Stomach (tissue), 9 donors: Measurements from ENCODE around the gene TMEM44. TPM values are rescaled to one million over a fixed set of nuclear protein-coding genes. Genes with fewer than 3 reads are reported as not detected.

Experiments used
- DNase-seq, 2 donors: peaks; one replicate each; pipeline versions ENCODE4 v3.0.0 to v3.0.0-alpha.2; 2013 to 2019
- H3K27ac ChIP-seq, 5 donors: fragments of 200-600 bp in 4 of 5; sonication (generic) in 4 of 5; one replicate each; pipeline ENCODE4 v1.5.1; 2013 to 2019; ENCODE audit warnings: mild to moderate bottlenecking in 1 of 5, moderate library complexity in 1 of 5
- H3K27me3 ChIP-seq, 3 donors: fragments of 200-600 bp; sonication (generic); one replicate each; pipeline ENCODE4 v1.5.1; 2017 to 2019; ENCODE audit warnings: mixed run types in 1 of 3
- H3K36me3 ChIP-seq, 4 donors: fragments of 200-600 bp; sonication (generic); 1 replicate in 3 of 4; 2 replicates in 1 of 4; pipeline ENCODE4 v1.5.1; 2016 to 2019
- H3K4me1 ChIP-seq, 4 donors: fragments of 200-600 bp; sonication (generic); one replicate each; pipeline ENCODE4 v1.5.1; 2016 to 2019
- H3K4me3 ChIP-seq, 4 donors: fragments of 200-600 bp; sonication (generic) in 3 of 4; one replicate each; pipeline ENCODE4 v1.5.1; 2016 to 2019; ENCODE audit warnings: mild to moderate bottlenecking in 1 of 4
- H3K9me3 ChIP-seq, 4 donors: fragments of 200-600 bp; sonication (generic); one replicate each; pipeline ENCODE4 v1.5.1; 2016 to 2019
- CTCF ChIP-seq, 7 experiments: fragments of 450-650 bp in 4 of 7; fragments of 200-600 bp in 3 of 7; sonication (generic) in 3 of 7; IDR thresholded peaks; one replicate each; pipeline ENCODE4 v1.5.1; 2016 to 2019; ENCODE audit warnings: antibody characterized with exemption in 7 of 7, control low read depth in 2 of 7, mild to moderate bottlenecking in 1 of 7
- EP300 ChIP-seq: sonication (generic); formaldehyde crosslinking; IDR thresholded peaks from one replicate; pipeline ENCODE4 v1.6.1; 2017; ENCODE audit warnings: antibody characterized with exemption
- POLR2A ChIP-seq, 4 donors: fragments of 450-650 bp; IDR thresholded peaks; one replicate each; pipeline ENCODE4 v1.6.1; 2016; ENCODE audit warnings: antibody characterized with exemption in 4 of 4, control low read depth in 2 of 4, mild to moderate bottlenecking in 1 of 4, moderate library complexity in 1 of 4
- POLR2AphosphoS5 ChIP-seq, 3 donors: sonication (generic); formaldehyde crosslinking; IDR thresholded peaks; one replicate each; pipeline ENCODE4 v1.6.1; 2016; ENCODE audit warnings: antibody characterized with exemption in 3 of 3
- WGBS, 5 donors: extraction: QIAGEN DNeasy Blood & Tissue Kit in 3 of 5; methylation state at CpG; one replicate each; pipeline versions ENCODE4 v1.1.5 to v1.1.7; 2013 to 2018; 5-methylcytosine and 5-hydroxymethylcytosine counted together
- intact Hi-C: fragments of 100-400 bp; cut with DNase I; formaldehyde crosslinking; loops from one replicate; pipeline ENCODE4 v1.15.1; 2023; ENCODE audit warnings: low total_unique reads
- polyA plus RNA-seq, 3 donors: library from polyadenylated mRNA; stranded (reverse); fragments of 200-250 nt; gene quantifications; one replicate each; pipeline ENCODE4 v1.2.3, GENCODE V29; 2013
- total RNA-seq, 5 donors: library from RNA; depleted of rRNA; stranded (reverse); fragments of >200 nt; gene quantifications; one replicate each; pipeline versions ENCODE4 v1.1.0 to v1.2.3, GENCODE V29; 2014 to 2016
- donor health status: healthy with polysubstance abuse.
- donor health status: Bipolar disorder and iron deficiency.
- donor health status: healthy.

Gene TMEM44
- total and polyA plus RNA-seq, 8 donors, result 4.4 to 352 (median 9.4) TPM; not detected in 1

GRCh38 chr3:194604126-194604525, 29.1 kb downstream of the TMEM44 start:
- H3K36me3 ChIP-seq, result peaks cover 0 to 17% (median 9%) of the 10 kb centered on the region in 4 donors
- intact Hi-C loops, result no loop called here
- no peak overlapping the region for H3K4me3 ChIP-seq
- 91 to 96% (median 94%) methylated on average over 21 to 22 of the region's 22 CpGs for WGBS, 5 donors
- DNase-seq, result no peak
- TF ChIP-seq CTCF (IDR thresholded peaks at IDR 0.05) (no peak), POLR2A (IDR thresholded peaks at IDR 0.05) (no peak), POLR2AphosphoS5 (IDR thresholded peaks at IDR 0.05) (no peak), EP300 (no peak)
- H3K27ac ChIP-seq, result no peak overlapping the region
- no peaks in the 10 kb centered on the region for H3K9me3 ChIP-seq
- H3K4me1 ChIP-seq, result no peaks in the 10 kb centered on the region
- H3K27me3 ChIP-seq, result no peaks in the 10 kb centered on the region

- H3K27me3 ChIP-seq, result no peaks in the 10 kb centered on the region
- DNase-seq, result peak in 1 of 2 donors; percentile 53
- no peaks in the 10 kb centered on the region for H3K4me1 ChIP-seq
- intact Hi-C loops, result no loop called here
- H3K27ac ChIP-seq, result no peak overlapping the region
- no peak overlapping the region for H3K4me3 ChIP-seq
- TF ChIP-seq POLR2AphosphoS5 (IDR thresholded peaks at IDR 0.05) (no peak), POLR2A (IDR thresholded peaks at IDR 0.05) (no peak), CTCF (IDR thresholded peaks at IDR 0.05) (no peak), EP300 (no peak)
- WGBS, 5 donors, result 68 to 79% (median 79%) methylated on average over 10 of the region's 10 CpGs
- peaks cover 0 to 17% (median 8%) of the 10 kb centered on the region in 4 donors for H3K36me3 ChIP-seq
- H3K9me3 ChIP-seq, result no peaks in the 10 kb centered on the region
Observed at GRCh38 chr3:194602669-194603171, 30.5 kb downstream of the TMEM44 start.

GRCh38 chr3:194598771-194599557, 34.3 kb downstream of the TMEM44 start:
- no peak overlapping the region for H3K27ac ChIP-seq
- intact Hi-C loops, result loop anchor here (5.0 to 10.0 kb wide), 2 partner anchors 127 to 254 kb away; no protein-coding TSS in a partner anchor
- WGBS, 5 donors, result 85 to 90% (median 88%) methylated on average over 25 of the region's 25 CpGs
- H3K9me3 ChIP-seq, result no peaks in the 10 kb centered on the region
- peaks cover 0 to 14% (median 5%) of the 10 kb centered on the region in 4 donors for H3K36me3 ChIP-seq
- H3K4me1 ChIP-seq, result peaks cover 0 to 9% (median 3%) of the 10 kb centered on the region in 4 donors
- TF ChIP-seq POLR2AphosphoS5 (IDR thresholded peaks at IDR 0.05), result no peak
- TF ChIP-seq POLR2A (IDR thresholded peaks at IDR 0.05), result no peak
- no peak for TF ChIP-seq EP300
- TF ChIP-seq CTCF (IDR thresholded peaks at IDR 0.05), result no peak
- H3K4me3 ChIP-seq, result no peak overlapping the region
- no peaks in the 10 kb centered on the region for H3K27me3 ChIP-seq
- DNase-seq, result no peak

- intact Hi-C loops, result loop anchor here (5.0 to 10.0 kb wide), 2 partner anchors 125 to 252 kb away; no protein-coding TSS in a partner anchor
- DNase-seq, result no peak
- Histone ChIP-seq H3K27me3 (no peaks in the 10 kb centered on the region), H3K36me3 (peaks cover 0 to 8% (median 3%) of the 10 kb centered on the region in 4 donors), H3K4me1 (peaks cover 0 to 28% (median 9%) of the 10 kb centered on the region in 4 donors), H3K4me3 (no peak overlapping the region), H3K9me3 (no peaks in the 10 kb centered on the region), H3K27ac (no peak overlapping the region)
- TF ChIP-seq POLR2A (IDR thresholded peaks at IDR 0.05) (no peak), EP300 (no peak), CTCF (IDR thresholded peaks at IDR 0.05) (no peak), POLR2AphosphoS5 (IDR thresholded peaks at IDR 0.05) (no peak)
- 74 to 82% (median 77%) methylated on average over 5 of the region's 5 CpGs for WGBS, 5 donors
Observed at GRCh38 chr3:194596906-194597305, 36.3 kb downstream of the TMEM44 start.
